UCSD-AML1 (cell line): ENCODE data around the gene BEND7.
"Not testable (repeated sequence)": the region's sequence is repeated elsewhere in the genome, so short reads cannot be mapped to it uniquely, and the experiment has no call there.

ENCODE experiments used
- DNase-seq: peaks from one replicate; lab custom pipeline; 2025; ENCODE audit not compliant: unreplicated experiment; lab: John Stamatoyannopoulos, UW

Gene BEND7

GRCh38 chr10:13528875-13529713 lies at the start of gene BEND7:
Gene BEND7, minus strand, starts transcription at chr10:13529014. Its CDS starts 481 bp downstream, at chr10:13528533.
- no peak for DNase-seq

- no peak for DNase-seq
Observed at GRCh38 chr10:13573960-13574359, 45.1 kb upstream of the BEND7 start.

- no peak for DNase-seq
Observed at GRCh38 chr10:13571541-13571940, 42.7 kb upstream of the BEND7 start.

GRCh38 chr10:13567030-13567429 lies 38.2 kb upstream of the BEND7 start:
- DNase-seq: no peak

- no peak for DNase-seq
Observed at GRCh38 chr10:13564576-13564975, 35.8 kb upstream of the BEND7 start.

GRCh38 chr10:13563481-13564445 lies 34.9 kb upstream of the BEND7 start:
- no peak for DNase-seq

GRCh38 chr10:13560597-13560996 lies 31.8 kb upstream of the BEND7 start:
- DNase-seq: no peak

GRCh38 chr10:13559124-13559700 lies 30.4 kb upstream of the BEND7 start:
- DNase-seq: no peak

GRCh38 chr10:13555884-13556510 lies 27.2 kb upstream of the BEND7 start:
- no peak for DNase-seq

GRCh38 chr10:13550802-13551201 lies 22.0 kb upstream of the BEND7 start:
- no peak for DNase-seq

- no peak for DNase-seq
Observed at GRCh38 chr10:13542533-13542932, 13.7 kb upstream of the BEND7 start.

- DNase-seq: not testable (repeated sequence)
Observed at GRCh38 chr10:13537985-13538384, 9.2 kb upstream of the BEND7 start.

- peak; percentile 61 for DNase-seq
Observed at GRCh38 chr10:13536674-13537366, 8.0 kb upstream of the BEND7 start.

- no peak for DNase-seq
Observed at GRCh38 chr10:13535346-13535745, 6.5 kb upstream of the BEND7 start.

- no peak for DNase-seq
Observed at GRCh38 chr10:13529714-13529973, 830 bp upstream of the BEND7 start.

- DNase-seq: no peak
Observed at GRCh38 chr10:13528123-13528874, 515 bp downstream of the BEND7 start.

GRCh38 chr10:13527864-13528122 lies 1.0 kb downstream of the BEND7 start:
- no peak for DNase-seq

GRCh38 chr10:13526948-13527863 lies 1.6 kb downstream of the BEND7 start:
- no peak for DNase-seq

- no peak for DNase-seq
Observed at GRCh38 chr10:13525663-13526062, 3.2 kb downstream of the BEND7 start.
